ENCODE measurements around the gene PAGE1.

Gene PAGE1

GRCh38 chrX:49695276-49696180 lies at the start of gene PAGE1:
Gene PAGE1 (minus strand): TSS chrX:49695984. CDS start chrX:49694770, 1,214 bp downstream.
- TF ChIP-seq CTCF (IDR thresholded peaks at IDR 0.05), result peak; percentile 15; the same call in 1 of the 2 replicates

GRCh38 chrX:49727847-49728246 lies 32.1 kb upstream of the PAGE1 start:
- no peak for TF ChIP-seq CTCF (IDR thresholded peaks at IDR 0.05)

- no peak for TF ChIP-seq CTCF (IDR thresholded peaks at IDR 0.05)
Observed at GRCh38 chrX:49726966-49727365, 31.2 kb upstream of the PAGE1 start.

GRCh38 chrX:49725923-49726904 lies 30.4 kb upstream of the PAGE1 start:
- no peak for TF ChIP-seq CTCF (IDR thresholded peaks at IDR 0.05)

- TF ChIP-seq CTCF (IDR thresholded peaks at IDR 0.05), result no peak
Observed at GRCh38 chrX:49725401-49725800, 29.6 kb upstream of the PAGE1 start.

- no peak for TF ChIP-seq CTCF (IDR thresholded peaks at IDR 0.05)
Observed at GRCh38 chrX:49712577-49712976, 16.8 kb upstream of the PAGE1 start.

GRCh38 chrX:49710744-49711319 lies 15.0 kb upstream of the PAGE1 start:
- TF ChIP-seq CTCF (IDR thresholded peaks at IDR 0.05), result no peak
